ENCODE data around the gene SELENOM. TPM values are rescaled to one million over a fixed set of nuclear protein-coding genes. Genes with fewer than 3 reads are reported as not detected.
A peak's percentile ranks its signal among the peaks of the same experiment; 100 is the strongest.

SELENOM gene
- total RNA-seq, 3 donors from 2014 or later (not counting 1 experiment from before 2014, with no cell fraction given), result 8.1 to 14.0 (median 10.6) TPM

GRCh38 chr22:31084811-31085492 lies 22.4 kb downstream of the SELENOM start:
- H3K27ac Mint-ChIP-seq, result peak overlapping the region; percentile 72 to 87
- intact Hi-C loops (cut with micrococcal nuclease), result loop anchor here (2.0 to 10.0 kb wide), 5 partner anchors 116 to 1390 kb away; partner anchors contain the start of genes FBXO7, MORC2, SLC35E4 and TUG1
- H3K4me1 ChIP-seq (ENCODE audit: control insufficient read depth, insufficient read depth, low read length), result peaks cover 48% of the 10 kb centered on the region
- WGBS (ENCODE audit: insufficient coverage), result under 1% methylated on average over 69 of the region's 69 CpGs
- H3K4me3 ChIP-seq (ENCODE audit: low read length), result peak overlapping the region; percentile 73
- H3K4me1 Mint-ChIP-seq, result peaks cover 23 to 41% of the 10 kb centered on the region in 2 donors
- peak; percentile 86 to 94 (median 87) for ATAC-seq
- peak; percentile 97 for TF ChIP-seq CTCF (IDR thresholded peaks at IDR 0.05)
- H3K36me3 Mint-ChIP-seq, result no peaks in the 10 kb centered on the region
- no peaks in the 10 kb centered on the region for H3K36me3 ChIP-seq (ENCODE audit: control insufficient read depth, insufficient read depth, low read length)
- no peaks in the 10 kb centered on the region for H3K9me3 ChIP-seq (ENCODE audit: control insufficient read depth, insufficient read depth, low read length)
- H3K27me3 ChIP-seq (ENCODE audit: control insufficient read depth, insufficient read depth, low read length), result no peaks in the 10 kb centered on the region
- H3K27me3 Mint-ChIP-seq (ENCODE audit: low read depth in 2 of 2), result no peaks in the 10 kb centered on the region
- no peaks in the 10 kb centered on the region for H3K9me3 Mint-ChIP-seq
- peak overlapping the region; percentile 81 for H3K27ac ChIP-seq (ENCODE audit: low read length)
- peak; percentile 83 to 89 for DNase-seq
- peak overlapping the region; percentile 89 for H3K4me3 Mint-ChIP-seq

- DNase-seq, result no peak
- intact Hi-C loops (cut with micrococcal nuclease), result loop anchor here (2.0 to 10.0 kb wide), 5 partner anchors 115 to 1391 kb away; partner anchors contain the start of genes FBXO7, MORC2, SLC35E4 and TUG1
- Mint-ChIP-seq H3K4me3 (peak overlapping the region; percentile 78), H3K4me1 (peaks cover 23 to 41% of the 10 kb centered on the region in 2 donors), H3K9me3 (no peaks in the 10 kb centered on the region), H3K27ac (peak overlapping the region in 1 of 2 donors; percentile 87), H3K27me3 (ENCODE audit: low read depth in 2 of 2) (no peaks in the 10 kb centered on the region), H3K36me3 (no peaks in the 10 kb centered on the region)
- peak overlapping the region; percentile 16 for H3K27ac ChIP-seq (ENCODE audit: low read length)
- WGBS (ENCODE audit: insufficient coverage), result 17% methylated on average over 16 of the region's 18 CpGs
- no peak for ATAC-seq
- no peaks in the 10 kb centered on the region for H3K36me3 ChIP-seq (ENCODE audit: control insufficient read depth, insufficient read depth, low read length)
- H3K9me3 ChIP-seq (ENCODE audit: control insufficient read depth, insufficient read depth, low read length), result no peaks in the 10 kb centered on the region
- H3K27me3 ChIP-seq (ENCODE audit: control insufficient read depth, insufficient read depth, low read length), result no peaks in the 10 kb centered on the region
- H3K4me3 ChIP-seq (ENCODE audit: low read length), result peak overlapping the region; percentile 73
- H3K4me1 ChIP-seq (ENCODE audit: control insufficient read depth, insufficient read depth, low read length), result peaks cover 43% of the 10 kb centered on the region
- TF ChIP-seq CTCF (IDR thresholded peaks at IDR 0.05), result no peak
These were observed 23.2 kb downstream of the SELENOM start for GRCh38 chr22:31083923-31084810.

- Histone ChIP-seq H3K9me3 (ENCODE audit: control insufficient read depth, insufficient read depth, low read length) (no peaks in the 10 kb centered on the region), H3K27ac (ENCODE audit: low read length) (no peak overlapping the region), H3K4me3 (ENCODE audit: low read length) (no peak overlapping the region), H3K4me1 (ENCODE audit: control insufficient read depth, insufficient read depth, low read length) (peaks cover 42% of the 10 kb centered on the region), H3K36me3 (ENCODE audit: control insufficient read depth, insufficient read depth, low read length) (no peaks in the 10 kb centered on the region), H3K27me3 (ENCODE audit: control insufficient read depth, insufficient read depth, low read length) (no peaks in the 10 kb centered on the region)
- ATAC-seq (no peak), DNase-seq (no peak)
- TF ChIP-seq CTCF (IDR thresholded peaks at IDR 0.05), result no peak
- no peaks in the 10 kb centered on the region for H3K27me3 Mint-ChIP-seq (ENCODE audit: low read depth in 2 of 2)
- intact Hi-C loops (cut with micrococcal nuclease), result loop anchor here (5.0 to 10.0 kb wide), 2 partner anchors 136 to 1391 kb away; partner anchors contain the start of gene FBXO7
- no peaks in the 10 kb centered on the region for H3K9me3 Mint-ChIP-seq
- no peaks in the 10 kb centered on the region for H3K36me3 Mint-ChIP-seq
- H3K4me1 Mint-ChIP-seq, result peaks cover 23 to 41% of the 10 kb centered on the region in 2 donors
- WGBS (ENCODE audit: insufficient coverage), result 94% methylated on average over 3 of the region's 3 CpGs
- peak overlapping the region; percentile 78 for H3K4me3 Mint-ChIP-seq
- no peak overlapping the region for H3K27ac Mint-ChIP-seq
These were observed 24.0 kb downstream of the SELENOM start for GRCh38 chr22:31083377-31083768.

Data from natural killer cell (primary cell).